BJ (cell line): ENCODE data around the gene CCNYL1. TPM values are rescaled to one million over a fixed set of nuclear protein-coding genes. Genes with fewer than 3 reads are reported as not detected.

Source experiments
- CTCF ChIA-PET: fragments of 350-600 bp; formaldehyde crosslinking; extraction: SDS; loops from one replicate; lab custom pipeline; 2021; ENCODE audit warnings: antibody characterized with exemption, inconsistent platforms; lab: Yijun Ruan, JAX
- POLR2A ChIA-PET: fragments of 300-600 bp; sonication (Branson Sonifier 250); formaldehyde crosslinking; extraction: SDS; loops from one replicate; lab custom pipeline; 2021; ENCODE audit warnings: antibody characterized with exemption; lab: Charles Lee
- DNase-seq: peaks from one replicate; pipeline ENCODE4 v3.0.0-alpha.2; 2011; ENCODE audit warnings: low read depth
- H3K27me3 ChIP-seq: 2 replicates; pipeline ENCODE4 v1.6.0; 2011; ENCODE audit warnings: low read length; ENCODE audit not compliant: control insufficient read depth, insufficient read depth
- H3K36me3 ChIP-seq: 2 replicates; pipeline ENCODE4 v1.5.1; 2011; ENCODE audit warnings: low read length; ENCODE audit not compliant: control insufficient read depth, insufficient read depth
- H3K4me3 ChIP-seq: 2 replicates; pipeline ENCODE4 v1.5.1; 2011; ENCODE audit warnings: low read depth, mild to moderate bottlenecking, control low read depth, low read length
- polyA plus RNA-seq: library from polyadenylated mRNA; depleted of rRNA; stranded (reverse); fragments of >200 nt; gene quantifications from 2 replicates; pipeline ENCODE4 v1.2.3, GENCODE V29; 2011
- TF ChIP-seq, protein P1 (sequence below): IDR thresholded peaks from 2 replicates; pipeline ENCODE4 v1.5.1; 2011; ENCODE audit warnings: low read depth, mild to moderate bottlenecking, control low read depth, inconsistent platforms, low read length, moderate library complexity; ENCODE audit not compliant: insufficient read depth

CCNYL1 gene
- polyA plus RNA-seq, 1 experiment = 9.6 TPM

GRCh38 chr2:207765547-207765946, 54.1 kb downstream of the CCNYL1 start:
- peaks cover 1% of the 10 kb centered on the region; the same call in 1 of the 2 replicates for H3K27me3 ChIP-seq
- H3K36me3 ChIP-seq = no peaks in the 10 kb centered on the region
- ChIA-PET POLR2A (no interaction called here), CTCF (interaction anchor here (0.7 to 1.6 kb wide), 6 partner anchors 17 to 275 kb away, joined by 3 to 7 read pairs (median 4); no protein-coding TSS in a partner anchor)
- no peak overlapping the region for H3K4me3 ChIP-seq
- TF ChIP-seq, protein P1, sequence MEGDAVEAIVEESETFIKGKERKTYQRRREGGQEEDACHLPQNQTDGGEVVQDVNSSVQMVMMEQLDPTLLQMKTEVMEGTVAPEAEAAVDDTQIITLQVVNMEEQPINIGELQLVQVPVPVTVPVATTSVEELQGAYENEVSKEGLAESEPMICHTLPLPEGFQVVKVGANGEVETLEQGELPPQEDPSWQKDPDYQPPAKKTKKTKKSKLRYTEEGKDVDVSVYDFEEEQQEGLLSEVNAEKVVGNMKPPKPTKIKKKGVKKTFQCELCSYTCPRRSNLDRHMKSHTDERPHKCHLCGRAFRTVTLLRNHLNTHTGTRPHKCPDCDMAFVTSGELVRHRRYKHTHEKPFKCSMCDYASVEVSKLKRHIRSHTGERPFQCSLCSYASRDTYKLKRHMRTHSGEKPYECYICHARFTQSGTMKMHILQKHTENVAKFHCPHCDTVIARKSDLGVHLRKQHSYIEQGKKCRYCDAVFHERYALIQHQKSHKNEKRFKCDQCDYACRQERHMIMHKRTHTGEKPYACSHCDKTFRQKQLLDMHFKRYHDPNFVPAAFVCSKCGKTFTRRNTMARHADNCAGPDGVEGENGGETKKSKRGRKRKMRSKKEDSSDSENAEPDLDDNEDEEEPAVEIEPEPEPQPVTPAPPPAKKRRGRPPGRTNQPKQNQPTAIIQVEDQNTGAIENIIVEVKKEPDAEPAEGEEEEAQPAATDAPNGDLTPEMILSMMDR = no peak
- no peak for DNase-seq

DNA sequence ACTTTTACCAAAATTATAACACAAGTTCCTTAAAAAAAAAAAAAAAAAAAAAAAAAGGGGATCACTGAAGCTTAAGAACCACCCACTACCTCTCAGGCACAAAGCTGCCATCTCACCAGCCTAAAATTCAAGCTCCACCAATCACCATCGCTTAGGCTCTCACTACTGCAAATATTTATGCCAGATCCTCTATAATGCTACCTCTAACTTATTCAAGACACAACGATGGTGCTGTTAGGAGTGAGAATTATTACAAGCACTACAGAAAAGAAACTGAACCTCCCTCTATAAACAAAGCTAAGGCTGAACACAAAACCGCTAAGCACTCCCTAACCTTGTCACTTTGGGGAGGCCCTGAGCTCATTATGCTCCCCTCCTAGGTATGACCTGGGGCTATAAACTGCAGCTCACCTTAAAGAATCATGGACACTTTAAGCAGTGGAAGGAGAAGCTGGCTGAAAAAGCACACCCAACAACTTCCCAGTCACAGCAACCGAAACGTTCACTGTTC, 54.7 kb downstream of the CCNYL1 start:
- H3K36me3 ChIP-seq = no peaks in the 10 kb centered on the region
- no peak for DNase-seq
- ChIA-PET CTCF (interaction anchor here (0.7 to 1.6 kb wide), 8 partner anchors 18 to 984 kb away, joined by 3 to 7 read pairs (median 4); no protein-coding TSS in a partner anchor), POLR2A (no interaction called here)
- TF ChIP-seq, protein P1 = no peak
- H3K4me3 ChIP-seq = no peak overlapping the region
- H3K27me3 ChIP-seq = peaks cover 1% of the 10 kb centered on the region; the same call in 1 of the 2 replicates

DNA sequence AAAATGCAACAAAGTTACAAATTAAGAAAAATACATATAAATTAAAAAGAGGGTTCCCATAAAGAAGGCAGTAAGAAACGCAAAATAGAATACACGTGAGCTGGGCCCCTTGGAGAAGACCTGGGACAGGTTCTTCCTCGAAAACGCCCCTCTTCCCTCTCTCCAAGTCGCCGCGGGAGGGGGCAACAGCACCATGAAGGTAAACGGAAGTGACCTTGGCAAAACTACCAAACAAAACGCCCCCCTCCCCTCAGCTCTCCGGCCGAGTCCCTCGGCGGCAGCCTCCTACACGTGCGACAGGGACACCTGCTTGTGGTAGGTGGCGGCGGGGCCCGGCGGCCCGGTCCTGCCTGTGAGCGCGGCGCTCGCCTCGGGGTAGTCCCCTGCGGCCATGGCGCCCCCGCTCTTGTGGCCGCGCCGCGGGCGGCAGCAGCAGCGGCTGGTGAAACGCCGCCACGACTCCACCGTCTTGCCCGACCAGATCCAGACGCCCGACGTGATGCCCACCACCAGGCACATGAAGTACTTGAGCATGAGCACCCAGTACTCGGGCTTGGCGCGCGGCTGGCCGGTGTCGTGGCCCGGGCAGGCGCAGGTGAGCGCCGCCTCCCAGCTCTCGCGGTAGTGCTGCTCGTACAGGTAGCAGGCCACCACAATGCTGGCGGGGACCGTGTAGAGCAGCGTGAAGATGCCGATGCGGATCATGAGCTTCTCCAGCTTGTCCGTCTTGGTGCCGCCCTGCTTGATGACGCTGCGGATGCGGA, 55.4 kb downstream of the CCNYL1 start:
- peaks cover 1% of the 10 kb centered on the region; the same call in 1 of the 2 replicates for H3K27me3 ChIP-seq
- no peaks in the 10 kb centered on the region for H3K36me3 ChIP-seq
- ChIA-PET CTCF (interaction anchor here (0.8 to 1.6 kb wide), 4 partner anchors 21 to 297 kb away, joined by 3 to 7 read pairs (median 4); no protein-coding TSS in a partner anchor), POLR2A (no interaction called here)
- no peak overlapping the region; the same call in 1 of the 2 replicates for H3K4me3 ChIP-seq
- TF ChIP-seq, protein P1 = no peak
- no peak for DNase-seq

- ChIA-PET CTCF (interaction anchor here (0.8 to 2.8 kb wide), 3 partner anchors 21 to 297 kb away, joined by 3 to 13 read pairs (median 4); no protein-coding TSS in a partner anchor), POLR2A (no interaction called here)
- no peak overlapping the region for H3K4me3 ChIP-seq
- H3K36me3 ChIP-seq = no peaks in the 10 kb centered on the region
- H3K27me3 ChIP-seq = peaks cover 1% of the 10 kb centered on the region; the same call in 1 of the 2 replicates
- no peak for DNase-seq
- TF ChIP-seq, protein P1 = peak; percentile 41
These were observed 56.2 kb downstream of the CCNYL1 start for GRCh38 chr2:207767461-207768167.
